GM12873 (cell line): Measurements from ENCODE around the gene TFEB.

Experiments
- CTCF ChIP-seq: IDR thresholded peaks from 2 replicates; pipeline ENCODE4 v1.5.1; 2012; ENCODE audit warnings: low read depth, mild to moderate bottlenecking, moderate library complexity, low read length, control low read depth; ENCODE audit not compliant: insufficient read depth; ENCODE audit errors: missing control alignments

The TFEB gene

GRCh38 chr6:41688256-41688965 lies 47.0 kb downstream of the TFEB start:
- no peak for TF ChIP-seq CTCF

DNA sequence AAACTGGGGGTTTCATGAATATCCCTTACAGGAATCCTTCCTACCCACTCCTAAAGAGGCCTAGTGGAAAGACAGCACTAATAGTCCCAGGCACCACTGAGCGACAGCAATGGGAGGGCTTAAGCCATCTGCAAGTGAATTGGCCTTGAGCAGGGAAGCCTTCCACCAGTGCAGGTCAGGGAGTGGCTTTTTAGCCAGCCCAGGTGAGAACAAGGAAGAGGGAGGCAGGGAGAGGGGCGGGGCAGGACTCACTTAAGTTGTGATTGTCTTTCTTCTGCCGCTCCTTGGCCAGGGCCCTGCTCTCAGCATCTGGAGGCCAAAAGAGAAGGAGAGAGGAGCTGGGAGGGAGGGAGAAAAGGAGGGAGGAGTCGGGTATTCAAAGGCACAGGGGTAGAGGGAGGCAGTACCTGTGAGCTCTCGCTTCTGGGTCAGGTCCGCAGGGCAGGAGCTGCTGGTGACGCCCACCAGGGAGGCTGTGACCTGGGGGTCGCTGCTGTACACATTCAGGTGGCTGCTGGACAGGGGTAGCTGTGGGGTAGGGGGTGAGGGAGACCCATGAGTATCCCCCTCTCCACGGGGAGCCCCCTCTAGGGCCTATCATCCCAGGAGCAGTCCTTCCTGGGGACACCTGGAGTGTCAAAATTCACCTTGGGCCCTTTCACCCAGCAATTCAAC lies 47.8 kb downstream of the TFEB start:
- no peak for TF ChIP-seq CTCF

- TF ChIP-seq CTCF = no peak
These were observed 49.6 kb downstream of the TFEB start for GRCh38 chr6:41685641-41686380.

GRCh38 chr6:41684311-41685180 lies 50.9 kb downstream of the TFEB start:
- TF ChIP-seq CTCF = no peak

GRCh38 chr6:41683523-41684310 lies 51.7 kb downstream of the TFEB start:
- TF ChIP-seq CTCF = peak; percentile 92

DNA sequence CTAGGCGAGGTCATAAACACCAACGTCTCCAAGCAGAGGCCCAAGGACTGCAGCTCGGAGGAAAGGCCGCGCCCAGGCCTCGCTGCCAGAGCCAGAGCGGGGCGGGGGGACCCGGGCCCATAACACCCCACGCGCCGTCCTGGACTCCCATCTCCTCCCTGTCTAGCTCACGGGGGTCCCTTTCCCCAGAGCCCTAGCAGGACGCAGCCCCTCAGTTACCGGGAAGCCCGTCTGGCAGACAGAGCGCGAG lies 52.2 kb downstream of the TFEB start:
- TF ChIP-seq CTCF = no peak
